ENCODE data around the gene DNAH10.

The DNAH10 gene

GRCh38 chr12:123713398-123713797 is 48.7 kb upstream of the DNAH10 start:
- no peaks in the 10 kb centered on the region for H3K9me3 ChIP-seq (ENCODE audit: insufficient read depth, low read length)
- H3F3A ChIP-seq (ENCODE audit: insufficient read depth), result peaks cover 6% of the 10 kb centered on the region; the same call in 1 of the 2 replicates
- peaks cover 40% of the 10 kb centered on the region for H3K79me2 ChIP-seq (ENCODE audit: insufficient read depth, low read length)
- peak overlapping the region; percentile 79 for H3K4me2 ChIP-seq (ENCODE audit: low read depth, low read length, poor library complexity, severe bottlenecking)
- no peak for TF ChIP-seq EZH2phosphoT487 (conservative IDR thresholded peaks at IDR 0.05; ENCODE audit: low read length)
- TF ChIP-seq CTCF (IDR thresholded peaks at IDR 0.05; ENCODE audit: insufficient read depth, low read length, poor library complexity, severe bottlenecking), result no peak
- no peak overlapping the region for H3K27ac ChIP-seq (ENCODE audit: low read depth, low read length)
- no peaks in the 10 kb centered on the region; the same call in 1 of the 2 replicates for H3K36me3 ChIP-seq (ENCODE audit: low read length)
- H2AFZ ChIP-seq (ENCODE audit: low read depth, low read length, severe bottlenecking), result no peak overlapping the region
- peak overlapping the region; percentile 98 for H3K4me3 ChIP-seq (ENCODE audit: insufficient read depth, low read length, poor library complexity, severe bottlenecking)
- H3K27me3 ChIP-seq (ENCODE audit: low read length), result no peaks in the 10 kb centered on the region
- H4K20me1 ChIP-seq (ENCODE audit: low read depth, low read length), result no peaks in the 10 kb centered on the region
- H3K9me2 ChIP-seq (replicated peaks; ENCODE audit: insufficient read depth, low read length), result no peaks in the 10 kb centered on the region
- H3K9ac ChIP-seq (ENCODE audit: low read length), result peak overlapping the region; percentile 94

- H4K20me1 ChIP-seq (ENCODE audit: low read depth, low read length), result no peaks in the 10 kb centered on the region
- no peaks in the 10 kb centered on the region for H3K9me3 ChIP-seq (ENCODE audit: insufficient read depth, low read length)
- H3K9me2 ChIP-seq (replicated peaks; ENCODE audit: insufficient read depth, low read length), result no peaks in the 10 kb centered on the region
- H3F3A ChIP-seq (ENCODE audit: insufficient read depth), result peaks cover 6% of the 10 kb centered on the region; the same call in 1 of the 2 replicates
- H3K27me3 ChIP-seq (ENCODE audit: low read length), result no peaks in the 10 kb centered on the region
- TF ChIP-seq CTCF (IDR thresholded peaks at IDR 0.05; ENCODE audit: insufficient read depth, low read length, poor library complexity, severe bottlenecking) (no peak), EZH2phosphoT487 (conservative IDR thresholded peaks at IDR 0.05; ENCODE audit: low read length) (no peak)
- no peak overlapping the region for H2AFZ ChIP-seq (ENCODE audit: low read depth, low read length, severe bottlenecking)
- H3K4me2 ChIP-seq (ENCODE audit: low read depth, low read length, poor library complexity, severe bottlenecking), result peak overlapping the region; percentile 79
- H3K36me3 ChIP-seq (ENCODE audit: low read length), result peaks cover 4% of the 10 kb centered on the region; the same call in 1 of the 2 replicates
- H3K79me2 ChIP-seq (ENCODE audit: insufficient read depth, low read length), result peaks cover 40% of the 10 kb centered on the region
- peak overlapping the region; percentile 94 for H3K9ac ChIP-seq (ENCODE audit: low read length)
- peak overlapping the region; percentile 98 for H3K4me3 ChIP-seq (ENCODE audit: insufficient read depth, low read length, poor library complexity, severe bottlenecking)
- no peak overlapping the region for H3K27ac ChIP-seq (ENCODE audit: low read depth, low read length)
Observed at GRCh38 chr12:123713823-123714585, 48.1 kb upstream of the DNAH10 start.

DNA sequence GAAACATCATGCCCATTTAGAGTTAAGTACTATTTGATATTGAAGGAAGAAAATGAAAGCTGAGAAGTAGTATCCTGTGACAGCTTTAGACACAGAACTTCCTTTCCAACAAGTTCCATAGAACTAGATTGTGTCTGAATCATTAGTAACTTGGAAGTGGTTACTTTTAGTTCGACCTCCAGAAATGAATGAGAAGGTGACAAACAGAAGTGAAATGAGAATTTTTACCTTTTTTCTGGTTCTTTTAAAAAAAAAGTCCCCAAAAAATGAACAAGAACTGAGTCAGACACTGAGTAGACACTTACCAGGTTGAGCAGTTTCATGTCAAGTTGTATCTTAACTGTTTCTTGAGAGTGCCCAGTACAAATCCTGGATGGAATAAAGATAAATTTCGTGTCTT is 46.9 kb upstream of the DNAH10 start:
- no peaks in the 10 kb centered on the region for H3K27me3 ChIP-seq (ENCODE audit: low read length)
- no peak overlapping the region for H3K9ac ChIP-seq (ENCODE audit: low read length)
- peaks cover 4% of the 10 kb centered on the region; the same call in 1 of the 2 replicates for H3K36me3 ChIP-seq (ENCODE audit: low read length)
- no peak overlapping the region for H3K4me2 ChIP-seq (ENCODE audit: low read depth, low read length, poor library complexity, severe bottlenecking)
- H3K27ac ChIP-seq (ENCODE audit: low read depth, low read length), result no peak overlapping the region
- H3K4me3 ChIP-seq (ENCODE audit: insufficient read depth, low read length, poor library complexity, severe bottlenecking), result no peak overlapping the region
- TF ChIP-seq EZH2phosphoT487 (conservative IDR thresholded peaks at IDR 0.05; ENCODE audit: low read length) (no peak), CTCF (IDR thresholded peaks at IDR 0.05; ENCODE audit: insufficient read depth, low read length, poor library complexity, severe bottlenecking) (no peak)
- no peaks in the 10 kb centered on the region for H3K9me2 ChIP-seq (replicated peaks; ENCODE audit: insufficient read depth, low read length)
- H3K9me3 ChIP-seq (ENCODE audit: insufficient read depth, low read length), result no peaks in the 10 kb centered on the region
- no peak overlapping the region for H2AFZ ChIP-seq (ENCODE audit: low read depth, low read length, severe bottlenecking)
- no peaks in the 10 kb centered on the region for H4K20me1 ChIP-seq (ENCODE audit: low read depth, low read length)
- peaks cover 6% of the 10 kb centered on the region; the same call in 1 of the 2 replicates for H3F3A ChIP-seq (ENCODE audit: insufficient read depth)
- peaks cover 40% of the 10 kb centered on the region for H3K79me2 ChIP-seq (ENCODE audit: insufficient read depth, low read length)

Measured in SU-DHL-6 (cell line).